HG03432 (cell line): ENCODE measurements around the gene AFTPH.
A peak's percentile ranks its signal among the peaks of the same experiment; 100 is the strongest.

Experiments used
- ATAC-seq: cut with Tn5 transposase; IDR thresholded peaks from one replicate; pipeline ENCODE4 v1.9.1; 2021; ENCODE audit warnings: mild to moderate bottlenecking, moderate library complexity; ENCODE audit not compliant: unreplicated experiment

Gene AFTPH

GRCh38 chr2:64627860-64628841 is 104.0 kb downstream of the AFTPH start:
- no peak for ATAC-seq

GRCh38 chr2:64629329-64629781 is 105.2 kb downstream of the AFTPH start:
- ATAC-seq, result no peak

GRCh38 chr2:64629875-64630274 is 105.7 kb downstream of the AFTPH start:
- no peak for ATAC-seq

- no peak for ATAC-seq
These were observed 106.6 kb downstream of the AFTPH start for GRCh38 chr2:64630752-64631151.

GRCh38 chr2:64631771-64632170 is 107.6 kb downstream of the AFTPH start:
- ATAC-seq, result no peak

GRCh38 chr2:64632835-64633819 is 109.0 kb downstream of the AFTPH start:
- ATAC-seq, result no peak

- no peak for ATAC-seq
These were observed 110.5 kb downstream of the AFTPH start for GRCh38 chr2:64634345-64635267.

GRCh38 chr2:64635976-64636911 is 112.1 kb downstream of the AFTPH start:
- peak; percentile 76 for ATAC-seq

- ATAC-seq, result peak; percentile 45
These were observed 113.0 kb downstream of the AFTPH start for GRCh38 chr2:64637000-64637635.

GRCh38 chr2:64637931-64638330 is 113.8 kb downstream of the AFTPH start:
- ATAC-seq, result no peak

GRCh38 chr2:64638502-64639120 is 114.5 kb downstream of the AFTPH start:
- ATAC-seq, result no peak

GRCh38 chr2:64639691-64640090 is 115.6 kb downstream of the AFTPH start:
- no peak for ATAC-seq

- ATAC-seq, result no peak
These were observed 116.3 kb downstream of the AFTPH start for GRCh38 chr2:64640153-64641044.

- no peak for ATAC-seq
These were observed 117.5 kb downstream of the AFTPH start for GRCh38 chr2:64641599-64641998.
